NOMO-1 treated with dmso at 0.1 percent for 144 hours (cell line): ENCODE measurements around the gene NOX4.
"Not testable (repeated sequence)": the region's sequence is repeated elsewhere in the genome, so short reads cannot be mapped to it uniquely, and the experiment has no call there.

Experiments
- DNase-seq: peaks from one replicate; lab custom pipeline; 2025; ENCODE audit not compliant: unreplicated experiment; lab: John Stamatoyannopoulos, UW

The NOX4 gene

GRCh38 chr11:89309321-89309985 lies 181.7 kb downstream of the NOX4 start:
- DNase-seq = not testable (repeated sequence)

- DNase-seq = not testable (repeated sequence)
Observed at GRCh38 chr11:89308272-89308671, 182.9 kb downstream of the NOX4 start.

DNA sequence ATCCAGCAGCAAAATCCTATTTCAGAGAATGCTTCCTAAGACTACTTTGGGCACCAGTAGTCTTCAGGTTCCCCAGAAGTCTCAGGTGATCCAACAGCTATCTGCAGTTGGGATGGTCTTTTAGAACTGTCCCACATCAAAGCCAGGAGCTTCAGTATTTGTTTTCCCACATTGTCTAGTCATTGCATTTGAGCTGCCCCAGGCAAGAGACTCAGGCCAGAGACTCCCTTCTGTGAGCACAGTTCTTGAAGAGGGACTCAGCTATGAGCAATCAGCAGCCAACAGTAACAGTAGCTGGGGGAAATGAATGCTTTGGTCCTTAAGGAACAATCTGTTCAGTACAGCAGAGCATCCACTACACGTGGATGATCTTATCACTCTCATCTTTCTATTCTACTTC lies 188.1 kb downstream of the NOX4 start:
- not testable (repeated sequence) for DNase-seq

DNA sequence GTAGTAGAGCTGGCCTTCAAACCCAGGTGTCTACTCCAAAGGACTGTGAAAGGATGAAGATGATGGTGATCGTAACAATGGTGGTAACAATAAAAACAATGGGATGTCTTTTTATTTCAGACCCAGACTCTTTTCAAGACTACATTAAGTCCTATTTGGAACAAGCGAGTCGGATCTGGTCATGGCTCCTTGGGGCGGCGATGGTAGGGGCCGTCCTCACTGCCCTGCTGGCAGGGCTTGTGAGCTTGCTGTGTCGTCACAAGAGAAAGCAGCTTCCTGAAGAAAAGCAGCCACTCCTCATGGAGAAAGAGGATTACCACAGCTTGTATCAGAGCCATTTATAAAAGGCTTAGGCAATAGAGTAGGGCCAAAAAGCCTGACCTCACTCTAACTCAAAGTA lies 196.2 kb downstream of the NOX4 start:
- not testable (repeated sequence) for DNase-seq

GRCh38 chr11:89293965-89294679 lies 197.1 kb downstream of the NOX4 start:
- DNase-seq = no peak

GRCh38 chr11:89288004-89288403 lies 203.2 kb downstream of the NOX4 start:
- not testable (repeated sequence) for DNase-seq

DNA sequence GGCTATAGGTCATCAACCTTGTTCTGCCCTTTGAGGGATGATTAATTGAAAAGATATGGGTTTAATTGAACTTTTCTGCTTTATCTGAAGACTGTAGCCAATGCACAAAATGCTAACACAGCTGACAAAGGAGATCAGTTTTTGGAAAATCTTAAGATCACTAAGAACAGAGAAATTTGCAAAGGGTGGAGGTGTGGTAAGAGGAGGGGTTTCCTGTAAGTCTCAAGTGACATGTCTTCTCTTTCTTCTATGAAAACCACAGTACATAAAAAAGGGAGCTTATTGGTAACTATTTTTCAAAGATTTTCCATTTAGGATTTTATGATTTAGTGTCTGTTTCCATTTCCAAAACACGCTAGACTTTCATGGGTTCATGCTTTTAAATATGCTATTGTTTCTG lies 204.6 kb downstream of the NOX4 start:
- not testable (repeated sequence) for DNase-seq

- DNase-seq = not testable (repeated sequence)
Observed at GRCh38 chr11:89281032-89281677, 210.0 kb downstream of the NOX4 start.

- no peak for DNase-seq
Observed at GRCh38 chr11:89279176-89279575, 212.0 kb downstream of the NOX4 start.

DNA sequence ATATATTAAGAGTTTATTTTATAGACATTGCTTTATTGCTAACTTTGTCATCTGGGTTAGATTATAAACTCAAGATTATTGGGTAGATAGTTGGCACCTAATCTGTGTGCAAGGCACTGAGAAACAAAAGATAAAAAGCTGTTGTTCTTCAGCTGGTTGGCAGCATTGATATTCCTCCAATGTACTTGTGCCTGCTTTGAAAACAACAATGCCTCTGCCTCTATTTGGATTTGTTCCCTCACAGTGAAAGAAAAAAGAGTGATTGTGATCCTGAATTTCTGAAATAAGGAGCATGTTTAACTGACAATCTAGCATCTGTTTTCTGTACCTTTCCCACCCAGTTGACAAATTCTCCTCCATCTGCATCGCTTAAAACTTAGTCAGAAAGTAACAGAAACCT lies 215.2 kb downstream of the NOX4 start:
- DNase-seq = no peak
